Liver (tissue), 9 donors: Measurements from ENCODE around the gene EDN3. TPM values are rescaled to one million over a fixed set of nuclear protein-coding genes. Genes with fewer than 3 reads are reported as not detected.

Experiments used
- DNase-seq: peaks from one replicate; pipeline ENCODE4 v3.0.0-alpha.2; 2017; ENCODE audit warnings: low spot score
- H3K27ac ChIP-seq, 2 donors: one replicate each; pipeline ENCODE4 v1.7.0; 2013; ENCODE audit warnings: inconsistent platforms in 2 of 2, low read length in 2 of 2, control low read depth in 1 of 2, low read depth in 1 of 2, mild to moderate bottlenecking in 1 of 2
- H3K27me3 ChIP-seq, 4 donors: one replicate each; pipeline versions ENCODE4 v1.6.1 to v1.7.0; 2013; ENCODE audit warnings: low read length in 3 of 4, inconsistent platforms in 1 of 4, mild to moderate bottlenecking in 1 of 4, moderate library complexity in 1 of 4; ENCODE audit not compliant: control insufficient read depth in 4 of 4, insufficient read depth in 4 of 4
- H3K36me3 ChIP-seq, 4 donors: one replicate each; pipeline versions ENCODE4 v1.6.1 to v1.7.0; 2013; ENCODE audit warnings: low read length in 3 of 4, mild to moderate bottlenecking in 3 of 4, low read depth in 1 of 4, moderate library complexity in 1 of 4; ENCODE audit not compliant: control insufficient read depth in 4 of 4, insufficient read depth in 3 of 4
- H3K4me1 ChIP-seq, 4 donors: one replicate each; pipeline versions ENCODE4 v1.6.1 to v1.7.0; 2013; ENCODE audit warnings: low read length in 3 of 4, mild to moderate bottlenecking in 3 of 4, moderate library complexity in 1 of 4; ENCODE audit not compliant: control insufficient read depth in 4 of 4, insufficient read depth in 4 of 4
- H3K4me3 ChIP-seq, 3 donors: one replicate each; pipeline versions ENCODE4 v1.6.1 to v1.7.0; 2013; ENCODE audit warnings: low read length in 3 of 3, control low read depth in 1 of 3, low read depth in 1 of 3, mild to moderate bottlenecking in 1 of 3
- H3K9ac ChIP-seq, 2 donors: one replicate each; pipeline ENCODE4 v1.7.0; 2013; ENCODE audit warnings: low read length in 2 of 2, mild to moderate bottlenecking in 2 of 2, moderate library complexity in 2 of 2, control low read depth in 1 of 2, low read depth in 1 of 2
- H3K9me3 ChIP-seq, 4 donors: one replicate each; pipeline versions ENCODE4 v1.6.1 to v1.7.0; 2013; ENCODE audit warnings: low read length in 3 of 4; ENCODE audit not compliant: control insufficient read depth in 4 of 4
- ATF3 ChIP-seq: IDR thresholded peaks from 2 replicates; pipeline ENCODE4 v1.6.1; 2016; ENCODE audit warnings: antibody characterized with exemption
- EGR1 ChIP-seq, 2 donors: IDR thresholded peaks; 2 replicates each; pipeline ENCODE4 v1.6.1; 2016 to 2018; ENCODE audit warnings: antibody characterized with exemption in 2 of 2, low read depth in 2 of 2
- FOXA1 ChIP-seq: IDR thresholded peaks from 2 replicates; pipeline ENCODE4 v1.6.1; 2016; ENCODE audit warnings: antibody characterized with exemption
- FOXA2 ChIP-seq: IDR thresholded peaks from 2 replicates; pipeline ENCODE4 v1.6.1; 2016; ENCODE audit warnings: antibody characterized with exemption
- GABPA ChIP-seq, 2 donors: IDR thresholded peaks in 1 of 2; conservative IDR thresholded peaks in 1 of 2; 2 replicates each; pipeline ENCODE4 v1.6.1; 2016; ENCODE audit warnings: antibody characterized with exemption in 2 of 2, mild to moderate bottlenecking in 1 of 2, moderate library complexity in 1 of 2
- HNF4A ChIP-seq, 2 donors: conservative IDR thresholded peaks; 2 replicates each; pipeline ENCODE4 v1.6.1; 2016; ENCODE audit warnings: antibody characterized with exemption in 2 of 2, mild to moderate bottlenecking in 2 of 2
- HNF4G ChIP-seq: IDR thresholded peaks from 2 replicates; pipeline ENCODE4 v1.6.1; 2016; ENCODE audit warnings: antibody characterized with exemption
- MAX ChIP-seq: IDR thresholded peaks from 2 replicates; pipeline ENCODE4 v1.6.1; 2016; ENCODE audit warnings: antibody characterized with exemption
- NR2F2 ChIP-seq: IDR thresholded peaks from 2 replicates; pipeline ENCODE4 v1.6.1; 2016; ENCODE audit warnings: antibody characterized with exemption
- RAD21 ChIP-seq, 2 donors: IDR thresholded peaks; 2 replicates each; pipeline ENCODE4 v1.6.1; 2016; ENCODE audit warnings: antibody characterized with exemption in 2 of 2, mild to moderate bottlenecking in 2 of 2
- REST ChIP-seq: IDR thresholded peaks from 2 replicates; pipeline ENCODE4 v1.6.1; 2016; ENCODE audit warnings: antibody characterized with exemption, mild to moderate bottlenecking
- RXRA ChIP-seq, 2 donors: IDR thresholded peaks; 2 replicates each; pipeline ENCODE4 v1.6.1; 2017 to 2018; ENCODE audit warnings: antibody characterized with exemption in 2 of 2, mild to moderate bottlenecking in 1 of 2
- SP1 ChIP-seq: IDR thresholded peaks from 2 replicates; pipeline ENCODE4 v1.6.1; 2018; ENCODE audit warnings: antibody characterized with exemption, mild to moderate bottlenecking
- TAF1 ChIP-seq: conservative IDR thresholded peaks from 2 replicates; pipeline ENCODE4 v1.6.1; 2016; ENCODE audit warnings: antibody characterized with exemption, mild to moderate bottlenecking
- YY1 ChIP-seq: IDR thresholded peaks from 2 replicates; pipeline ENCODE4 v1.6.1; 2016; ENCODE audit warnings: antibody characterized with exemption, mild to moderate bottlenecking
- WGBS: extraction: QIAGEN DNeasy Blood & Tissue Kit; methylation state at CpG from one replicate; pipeline ENCODE4 v1.1.7; 2013; 5-methylcytosine and 5-hydroxymethylcytosine counted together
- polyA plus RNA-seq, 2 donors: library from polyadenylated mRNA; stranded (reverse) in 1 of 2; unstranded in 1 of 2; fragments of 200-250 nt in 1 of 2; fragments of >200 nt in 1 of 2; fragmentation: Nextera tagmentation in 1 of 2; extraction: Ambion mirVana in 1 of 2; gene quantifications; one replicate each; pipeline versions ENCODE4 v1.2.1 to v1.2.3, GENCODE V29; 2013 to 2015
- total RNA-seq, 2 donors: library from RNA; depleted of rRNA; stranded (reverse); fragments of >200 nt; gene quantifications; one replicate each; pipeline ENCODE4 v1.2.3, GENCODE V29; 2014
- TF ChIP-seq, protein P1 (sequence below): IDR thresholded peaks from 2 replicates; pipeline ENCODE4 v1.6.1; 2016; ENCODE audit warnings: antibody characterized with exemption
- TF ChIP-seq, protein P2 (sequence below): fragments of 150-350 bp; IDR thresholded peaks from 2 replicates; pipeline ENCODE4 v1.5.1; 2017; ENCODE audit warnings: improper control_type of control experiment, low read depth, low read length; ENCODE audit not compliant: missing input control
- donor health status: healthy.
- donor health status: healthy.
- donor health status: healthy.
- donor health status: healthy.
- donor health status: healthy.

EDN3 gene
- total and polyA plus RNA-seq, 4 donors = 0.09 TPM; not detected in 3

DNA sequence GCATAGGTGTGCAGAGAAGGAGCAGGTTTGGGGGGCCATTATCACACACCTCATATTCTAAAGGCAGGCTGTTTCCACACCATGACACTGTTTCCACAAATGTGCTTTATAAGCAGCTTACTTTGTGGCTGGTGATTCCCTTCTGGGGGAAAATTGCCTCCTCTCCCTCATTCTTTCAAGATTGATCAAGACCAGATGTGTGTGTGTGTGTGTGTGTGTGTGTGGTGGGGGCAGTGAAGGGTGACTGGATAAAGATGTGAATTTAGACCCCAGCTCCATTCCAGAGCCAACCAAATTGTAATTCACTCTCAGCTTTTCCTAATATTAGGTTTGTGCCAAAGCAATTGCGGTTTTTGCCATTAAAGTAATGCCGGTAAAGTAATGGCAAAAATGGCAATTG lies 45.6 kb downstream of the EDN3 start (continued):
- no peak for TF ChIP-seq FOXA1
- TF ChIP-seq REST = no peak
- TF ChIP-seq TAF1 = no peak
- TF ChIP-seq NR2F2 = no peak
- no peak for TF ChIP-seq RAD21 (IDR thresholded peaks at IDR 0.05)
- no peak for TF ChIP-seq SP1

GRCh38 chr20:59349277-59349676 lies 48.9 kb downstream of the EDN3 start:
- DNase-seq = no peak
- no peak for TF ChIP-seq NR2F2
- no peak for TF ChIP-seq EGR1 (IDR thresholded peaks at IDR 0.05; ENCODE audit: low read depth in 2 of 2)
- no peak for TF ChIP-seq FOXA1
- TF ChIP-seq, protein P1, sequence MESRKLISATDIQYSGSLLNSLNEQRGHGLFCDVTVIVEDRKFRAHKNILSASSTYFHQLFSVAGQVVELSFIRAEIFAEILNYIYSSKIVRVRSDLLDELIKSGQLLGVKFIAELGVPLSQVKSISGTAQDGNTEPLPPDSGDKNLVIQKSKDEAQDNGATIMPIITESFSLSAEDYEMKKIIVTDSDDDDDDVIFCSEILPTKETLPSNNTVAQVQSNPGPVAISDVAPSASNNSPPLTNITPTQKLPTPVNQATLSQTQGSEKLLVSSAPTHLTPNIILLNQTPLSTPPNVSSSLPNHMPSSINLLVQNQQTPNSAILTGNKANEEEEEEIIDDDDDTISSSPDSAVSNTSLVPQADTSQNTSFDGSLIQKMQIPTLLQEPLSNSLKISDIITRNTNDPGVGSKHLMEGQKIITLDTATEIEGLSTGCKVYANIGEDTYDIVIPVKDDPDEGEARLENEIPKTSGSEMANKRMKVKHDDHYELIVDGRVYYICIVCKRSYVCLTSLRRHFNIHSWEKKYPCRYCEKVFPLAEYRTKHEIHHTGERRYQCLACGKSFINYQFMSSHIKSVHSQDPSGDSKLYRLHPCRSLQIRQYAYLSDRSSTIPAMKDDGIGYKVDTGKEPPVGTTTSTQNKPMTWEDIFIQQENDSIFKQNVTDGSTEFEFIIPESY = no peak
- no peak for TF ChIP-seq ATF3
- TF ChIP-seq REST = no peak
- TF ChIP-seq RXRA (IDR thresholded peaks at IDR 0.05) = no peak
- TF ChIP-seq GABPA (IDR thresholded peaks at IDR 0.05 in 1 of 2, conservative IDR thresholded peaks at IDR 0.05 in 1 of 2) = no peak
- TF ChIP-seq RAD21 (IDR thresholded peaks at IDR 0.05) = no peak
- no peak for TF ChIP-seq HNF4G
- TF ChIP-seq FOXA2 = no peak
- TF ChIP-seq SP1 = no peak
- TF ChIP-seq YY1 = no peak
- TF ChIP-seq HNF4A (conservative IDR thresholded peaks at IDR 0.05) = no peak
- TF ChIP-seq TAF1 = no peak
- TF ChIP-seq, protein P2, sequence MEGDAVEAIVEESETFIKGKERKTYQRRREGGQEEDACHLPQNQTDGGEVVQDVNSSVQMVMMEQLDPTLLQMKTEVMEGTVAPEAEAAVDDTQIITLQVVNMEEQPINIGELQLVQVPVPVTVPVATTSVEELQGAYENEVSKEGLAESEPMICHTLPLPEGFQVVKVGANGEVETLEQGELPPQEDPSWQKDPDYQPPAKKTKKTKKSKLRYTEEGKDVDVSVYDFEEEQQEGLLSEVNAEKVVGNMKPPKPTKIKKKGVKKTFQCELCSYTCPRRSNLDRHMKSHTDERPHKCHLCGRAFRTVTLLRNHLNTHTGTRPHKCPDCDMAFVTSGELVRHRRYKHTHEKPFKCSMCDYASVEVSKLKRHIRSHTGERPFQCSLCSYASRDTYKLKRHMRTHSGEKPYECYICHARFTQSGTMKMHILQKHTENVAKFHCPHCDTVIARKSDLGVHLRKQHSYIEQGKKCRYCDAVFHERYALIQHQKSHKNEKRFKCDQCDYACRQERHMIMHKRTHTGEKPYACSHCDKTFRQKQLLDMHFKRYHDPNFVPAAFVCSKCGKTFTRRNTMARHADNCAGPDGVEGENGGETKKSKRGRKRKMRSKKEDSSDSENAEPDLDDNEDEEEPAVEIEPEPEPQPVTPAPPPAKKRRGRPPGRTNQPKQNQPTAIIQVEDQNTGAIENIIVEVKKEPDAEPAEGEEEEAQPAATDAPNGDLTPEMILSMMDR = no peak
- no peak for TF ChIP-seq MAX
- Histone ChIP-seq H3K27ac (no peak overlapping the region), H3K9ac (no peak overlapping the region), H3K4me1 (no peaks in the 10 kb centered on the region), H3K4me3 (no peak overlapping the region), H3K36me3 (no peaks in the 10 kb centered on the region), H3K9me3 (peaks cover 0 to 3% (median 0%) of the 10 kb centered on the region in 4 donors), H3K27me3 (no peaks in the 10 kb centered on the region)
- 89% methylated on average over 1 of the region's 1 CpG for WGBS
